ENCODE measurements around the gene EPC1.

- no peak for TF ChIP-seq POLR2A (IDR thresholded peaks at IDR 0.05)
- TF ChIP-seq, protein P1, sequence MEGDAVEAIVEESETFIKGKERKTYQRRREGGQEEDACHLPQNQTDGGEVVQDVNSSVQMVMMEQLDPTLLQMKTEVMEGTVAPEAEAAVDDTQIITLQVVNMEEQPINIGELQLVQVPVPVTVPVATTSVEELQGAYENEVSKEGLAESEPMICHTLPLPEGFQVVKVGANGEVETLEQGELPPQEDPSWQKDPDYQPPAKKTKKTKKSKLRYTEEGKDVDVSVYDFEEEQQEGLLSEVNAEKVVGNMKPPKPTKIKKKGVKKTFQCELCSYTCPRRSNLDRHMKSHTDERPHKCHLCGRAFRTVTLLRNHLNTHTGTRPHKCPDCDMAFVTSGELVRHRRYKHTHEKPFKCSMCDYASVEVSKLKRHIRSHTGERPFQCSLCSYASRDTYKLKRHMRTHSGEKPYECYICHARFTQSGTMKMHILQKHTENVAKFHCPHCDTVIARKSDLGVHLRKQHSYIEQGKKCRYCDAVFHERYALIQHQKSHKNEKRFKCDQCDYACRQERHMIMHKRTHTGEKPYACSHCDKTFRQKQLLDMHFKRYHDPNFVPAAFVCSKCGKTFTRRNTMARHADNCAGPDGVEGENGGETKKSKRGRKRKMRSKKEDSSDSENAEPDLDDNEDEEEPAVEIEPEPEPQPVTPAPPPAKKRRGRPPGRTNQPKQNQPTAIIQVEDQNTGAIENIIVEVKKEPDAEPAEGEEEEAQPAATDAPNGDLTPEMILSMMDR (IDR thresholded peaks at IDR 0.05) = no peak
Measured at GRCh38 chr10:32265756-32266155, 81.2 kb downstream of the EPC1 start.

All from body of pancreas (tissue), 4 donors.